ENCODE data around the gene GPR3.

The GPR3 gene

GRCh38 chr1:27438621-27439061, 46.2 kb downstream of the GPR3 start:
- no peak for TF ChIP-seq TARDBP (IDR thresholded peaks at IDR 0.05)
- no peak for TF ChIP-seq SUZ12 (IDR thresholded peaks at IDR 0.05)
- no peak for TF ChIP-seq FOXA1 (IDR thresholded peaks at IDR 0.05)
- no peak for TF ChIP-seq LEF1 (IDR thresholded peaks at IDR 0.05; ENCODE audit: borderline replicate concordance)
- no peak for TF ChIP-seq ARNT (IDR thresholded peaks at IDR 0.05)
- no peak for TF ChIP-seq FOXM1 (IDR thresholded peaks at IDR 0.05; ENCODE audit: borderline replicate concordance)
- no peak for TF ChIP-seq HDGF (IDR thresholded peaks at IDR 0.05; ENCODE audit: borderline replicate concordance)
- no peak for TF ChIP-seq BHLHE40 (IDR thresholded peaks at IDR 0.05; ENCODE audit: borderline replicate concordance)
- TF ChIP-seq SP1 (IDR thresholded peaks at IDR 0.05): no peak
- no peak for TF ChIP-seq ZNF384 (IDR thresholded peaks at IDR 0.05)
- DNase-seq (ENCODE audit: extremely low spot score): no peak
- ChIA-PET POLR2A (no interaction called here), CTCF (no interaction called here)

GRCh38 chr1:27439150-27439549, 46.7 kb downstream of the GPR3 start:
- no peak for DNase-seq (ENCODE audit: extremely low spot score)
- ChIA-PET POLR2A (interaction anchor here (1.3 kb wide), 1 partner anchor 25 kb away, joined by 3 read pairs; no protein-coding TSS in a partner anchor), CTCF (interaction anchor here (0.6 kb wide), 1 partner anchor 18 kb away, joined by 6 read pairs; no protein-coding TSS in a partner anchor)
- no peak for TF ChIP-seq CTBP1 (IDR thresholded peaks at IDR 0.05; ENCODE audit: borderline replicate concordance)
- no peak for TF ChIP-seq HDGF (IDR thresholded peaks at IDR 0.05; ENCODE audit: borderline replicate concordance)
- no peak for TF ChIP-seq FOXA1 (IDR thresholded peaks at IDR 0.05)
- TF ChIP-seq NFRKB (IDR thresholded peaks at IDR 0.05): no peak
- no peak for TF ChIP-seq TARDBP (IDR thresholded peaks at IDR 0.05)
- no peak for TF ChIP-seq BHLHE40 (IDR thresholded peaks at IDR 0.05; ENCODE audit: borderline replicate concordance)
- no peak for TF ChIP-seq ARNT (IDR thresholded peaks at IDR 0.05)
- no peak for TF ChIP-seq L3MBTL2 (conservative IDR thresholded peaks at IDR 0.05)
- no peak for TF ChIP-seq PKNOX1 (IDR thresholded peaks at IDR 0.05)

- ChIA-PET CTCF (interaction anchor here (0.6 kb wide), 1 partner anchor 542 kb away, joined by 4 read pairs; no protein-coding TSS in a partner anchor), POLR2A (interaction anchor here (1.3 kb wide), 1 partner anchor 44 kb away, joined by 3 read pairs; no protein-coding TSS in a partner anchor)
- no peak for TF ChIP-seq LEF1 (IDR thresholded peaks at IDR 0.05; ENCODE audit: borderline replicate concordance)
- no peak for TF ChIP-seq FOXA1 (IDR thresholded peaks at IDR 0.05)
- no peak for TF ChIP-seq TARDBP (IDR thresholded peaks at IDR 0.05)
- no peak for TF ChIP-seq SP1 (IDR thresholded peaks at IDR 0.05)
- TF ChIP-seq NFRKB (IDR thresholded peaks at IDR 0.05): no peak
- TF ChIP-seq FOXM1 (IDR thresholded peaks at IDR 0.05; ENCODE audit: borderline replicate concordance): no peak
- TF ChIP-seq L3MBTL2 (conservative IDR thresholded peaks at IDR 0.05): no peak
- TF ChIP-seq PKNOX1 (IDR thresholded peaks at IDR 0.05): no peak
- no peak for DNase-seq (ENCODE audit: extremely low spot score)
These were observed 52.2 kb downstream of the GPR3 start for GRCh38 chr1:27444632-27445031.

Measured in HEK293T (cell line).